HepG2 (cell line): ENCODE measurements around the gene PEAK3. TPM values are rescaled to one million over a fixed set of nuclear protein-coding genes. Genes with fewer than 3 reads are reported as not detected.
A peak's percentile ranks its signal among the peaks of the same experiment; 100 is the strongest.

Source experiments
- CHD2 ChIP-seq: IDR thresholded peaks from 2 replicates; pipeline ENCODE4 v1.6.1; 2011; ENCODE audit warnings: low read depth, low read length, improper control_type of control experiment
- HNRNPL ChIP-seq: fragments of 200-400 bp; formaldehyde crosslinking; IDR thresholded peaks from 2 replicates; pipeline ENCODE4 v1.6.1; 2017; ENCODE audit warnings: mild to moderate bottlenecking, low read depth, low read length
- HNRNPUL1 ChIP-seq: fragments of 200-400 bp; formaldehyde crosslinking; IDR thresholded peaks from 2 replicates; pipeline ENCODE4 v1.6.1; 2017; ENCODE audit warnings: low read depth, mild to moderate bottlenecking, low read length, moderate library complexity
- KDM3A ChIP-seq: IDR thresholded peaks from 2 replicates; pipeline ENCODE4 v1.6.1; 2018; ENCODE audit warnings: low read depth, missing compliant biosample characterization
- LCORL ChIP-seq, 2 experiments: fragments of 450-650 bp in 1 of 2; sonication (generic) in 1 of 2; formaldehyde crosslinking in 1 of 2; IDR thresholded peaks; 2 replicates each; pipeline versions ENCODE4 v1.5.0 to v1.6.1; 2017 to 2020; ENCODE audit warnings: antibody characterized with exemption in 1 of 2, missing genetic modification reagents in 1 of 2
- NR0B2 ChIP-seq: sonication (generic); formaldehyde crosslinking; IDR thresholded peaks from 2 replicates; pipeline ENCODE4 v1.4.0; 2020; ENCODE audit warnings: mild to moderate bottlenecking, missing genetic modification reagents
- NR2C2 ChIP-seq: sonication (generic); formaldehyde crosslinking; IDR thresholded peaks from 2 replicates; pipeline ENCODE4 v1.4.0; 2020; ENCODE audit warnings: missing genetic modification reagents, mild to moderate bottlenecking, moderate library complexity, borderline replicate concordance
- PCBP1 ChIP-seq: fragments of 200-400 bp; formaldehyde crosslinking; IDR thresholded peaks from 2 replicates; pipeline ENCODE4 v1.6.1; 2017; ENCODE audit warnings: mild to moderate bottlenecking, low read depth, low read length, borderline replicate concordance
- PHB2 ChIP-seq: fragments of 450-650 bp; IDR thresholded peaks from 2 replicates; pipeline ENCODE4 v1.6.1; 2018; ENCODE audit not compliant: partially characterized antibody
- PHF8 ChIP-seq: sonication (generic); formaldehyde crosslinking; IDR thresholded peaks from 2 replicates; pipeline ENCODE4 v1.5.0; 2020; ENCODE audit warnings: missing genetic modification reagents
- RFXAP ChIP-seq: sonication (generic); formaldehyde crosslinking; IDR thresholded peaks from 2 replicates; pipeline ENCODE4 v1.4.0; 2020; ENCODE audit warnings: missing genetic modification reagents, borderline replicate concordance
- SNAI1 ChIP-seq: sonication (generic); formaldehyde crosslinking; IDR thresholded peaks from 2 replicates; pipeline ENCODE4 v1.5.0; 2020; ENCODE audit warnings: mild to moderate bottlenecking, missing genetic modification reagents, borderline replicate concordance
- ZC3H13 ChIP-seq: sonication (generic); formaldehyde crosslinking; IDR thresholded peaks from 2 replicates; pipeline ENCODE4 v1.8.1; 2023; ENCODE audit warnings: mild to moderate bottlenecking, missing genetic modification reagents, moderate library complexity
- ZNF274 ChIP-seq: sonication (generic); formaldehyde crosslinking; IDR thresholded peaks from 2 replicates; pipeline ENCODE4 v1.5.1; 2020; ENCODE audit warnings: mild to moderate bottlenecking, missing genetic modification reagents
- ZNF343 ChIP-seq: sonication (generic); formaldehyde crosslinking; IDR thresholded peaks from 2 replicates; pipeline ENCODE4 v1.4.0; 2020; ENCODE audit warnings: mild to moderate bottlenecking, missing genetic modification reagents
- ZNF704 ChIP-seq: sonication (generic); formaldehyde crosslinking; IDR thresholded peaks from 2 replicates; pipeline ENCODE4 v1.8.1; 2023; ENCODE audit warnings: mild to moderate bottlenecking, inconsistent platforms, moderate library complexity, missing genetic modification reagents, borderline replicate concordance
- ZNF850 ChIP-seq: sonication (generic); formaldehyde crosslinking; conservative IDR thresholded peaks from 2 replicates; pipeline ENCODE4 v1.9.0; 2021; ENCODE audit warnings: mild to moderate bottlenecking, missing genetic modification reagents
- polyA plus RNA-seq, 8 experiments: library from polyadenylated mRNA; depleted of rRNA in 3 of 8; stranded (reverse) in 7 of 8; unstranded in 1 of 8; fragments of >200 nt; fragmentation: Illumina TruSeq in 4 of 8; extraction: Trizol in 4 of 8; gene quantifications; 2 replicates each; pipeline versions ENCODE4 v1.2.1 to v1.2.3, GENCODE V29; 2011 to 2016; ENCODE audit warnings: low read depth in 4 of 8, missing spikeins in 1 of 8, mixed read lengths in 1 of 8; ENCODE audit not compliant: insufficient read depth in 1 of 8
- total RNA-seq, 5 experiments: library from RNA; depleted of rRNA; stranded (reverse); fragments of >200 nt; fragmentation: Illumina TruSeq; extraction: Trizol; gene quantifications; 2 replicates each; pipeline ENCODE4 v1.2.3, GENCODE V29; 2016; ENCODE audit warnings: low read depth in 1 of 5
- TF ChIP-seq, protein P1 (sequence below): sonication (generic); formaldehyde crosslinking; IDR thresholded peaks from 2 replicates; pipeline ENCODE4 v1.4.0; 2020; ENCODE audit warnings: missing genetic modification reagents
- TF ChIP-seq, protein P2 (sequence below): conservative IDR thresholded peaks from 2 replicates; pipeline ENCODE4 v1.6.1; 2018; ENCODE audit warnings: missing genetic modification reagents
- TF ChIP-seq, protein P3 (sequence below): fragments of 450-650 bp; IDR thresholded peaks from 2 replicates; pipeline ENCODE4 v1.6.1; 2017; ENCODE audit warnings: mild to moderate bottlenecking

Gene PEAK3
- total and polyA plus RNA-seq, 2 of the 13 experiments (the other 11 are each of a cell fraction or from before 2014, with no cell fraction given), result not detected

GRCh38 chr19:2269244-2270156, 12.5 kb downstream of the PEAK3 start (continued):
- TF ChIP-seq, protein P1, sequence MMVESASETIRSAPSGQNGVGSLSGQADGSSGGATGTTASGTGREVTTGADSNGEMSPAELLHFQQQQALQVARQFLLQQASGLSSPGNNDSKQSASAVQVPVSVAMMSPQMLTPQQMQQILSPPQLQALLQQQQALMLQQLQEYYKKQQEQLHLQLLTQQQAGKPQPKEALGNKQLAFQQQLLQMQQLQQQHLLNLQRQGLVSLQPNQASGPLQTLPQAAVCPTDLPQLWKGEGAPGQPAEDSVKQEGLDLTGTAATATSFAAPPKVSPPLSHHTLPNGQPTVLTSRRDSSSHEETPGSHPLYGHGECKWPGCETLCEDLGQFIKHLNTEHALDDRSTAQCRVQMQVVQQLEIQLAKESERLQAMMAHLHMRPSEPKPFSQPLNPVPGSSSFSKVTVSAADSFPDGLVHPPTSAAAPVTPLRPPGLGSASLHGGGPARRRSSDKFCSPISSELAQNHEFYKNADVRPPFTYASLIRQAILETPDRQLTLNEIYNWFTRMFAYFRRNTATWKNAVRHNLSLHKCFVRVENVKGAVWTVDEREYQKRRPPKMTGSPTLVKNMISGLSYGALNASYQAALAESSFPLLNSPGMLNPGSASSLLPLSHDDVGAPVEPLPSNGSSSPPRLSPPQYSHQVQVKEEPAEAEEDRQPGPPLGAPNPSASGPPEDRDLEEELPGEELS (CRISPR knock-in tag), result peak; percentile 16; the same call in 1 of the 2 replicates
- no peak for TF ChIP-seq NR2C2
- TF ChIP-seq HNRNPUL1, result peak; percentile 44; the same call in 1 of the 2 replicates
- TF ChIP-seq NR0B2 (CRISPR knock-in tag), result no peak
- no peak for TF ChIP-seq ZNF343 (CRISPR knock-in tag)
- no peak for TF ChIP-seq HNRNPL
- TF ChIP-seq CHD2, result peak; percentile 45; the same call in 1 of the 2 replicates
- no peak for TF ChIP-seq ZC3H13 (CRISPR knock-in tag)
- TF ChIP-seq PHF8 (CRISPR knock-in tag), result peak; percentile 42; the same call in 1 of the 2 replicates
- no peak; the same call in 1 of the 2 replicates for TF ChIP-seq RFXAP (CRISPR knock-in tag)
- TF ChIP-seq ZNF704 (CRISPR knock-in tag), result 0 out of 2 replicates have a peak, but pooled peaks have one; percentile 37
- 0 out of 2 replicates have a peak, but pooled peaks have one; percentile 33 for TF ChIP-seq ZNF274 (CRISPR knock-in tag)
- no peak for TF ChIP-seq PHB2
- TF ChIP-seq, protein P2, sequence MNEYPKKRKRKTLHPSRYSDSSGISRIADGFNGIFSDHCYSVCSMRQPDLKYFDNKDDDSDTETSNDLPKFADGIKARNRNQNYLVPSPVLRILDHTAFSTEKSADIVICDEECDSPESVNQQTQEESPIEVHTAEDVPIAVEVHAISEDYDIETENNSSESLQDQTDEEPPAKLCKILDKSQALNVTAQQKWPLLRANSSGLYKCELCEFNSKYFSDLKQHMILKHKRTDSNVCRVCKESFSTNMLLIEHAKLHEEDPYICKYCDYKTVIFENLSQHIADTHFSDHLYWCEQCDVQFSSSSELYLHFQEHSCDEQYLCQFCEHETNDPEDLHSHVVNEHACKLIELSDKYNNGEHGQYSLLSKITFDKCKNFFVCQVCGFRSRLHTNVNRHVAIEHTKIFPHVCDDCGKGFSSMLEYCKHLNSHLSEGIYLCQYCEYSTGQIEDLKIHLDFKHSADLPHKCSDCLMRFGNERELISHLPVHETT (CRISPR knock-in tag), result 0 out of 2 replicates have a peak, but pooled peaks have one; percentile 47
- TF ChIP-seq ZNF850, result peak; percentile 87
- peak; percentile 92 for TF ChIP-seq KDM3A (CRISPR knock-in tag)
- TF ChIP-seq PCBP1, result no peak
- no peak for TF ChIP-seq LCORL (IDR thresholded peaks at IDR 0.05)
- TF ChIP-seq LCORL (CRISPR knock-in tag; IDR thresholded peaks at IDR 0.05), result no peak
- TF ChIP-seq, protein P3, sequence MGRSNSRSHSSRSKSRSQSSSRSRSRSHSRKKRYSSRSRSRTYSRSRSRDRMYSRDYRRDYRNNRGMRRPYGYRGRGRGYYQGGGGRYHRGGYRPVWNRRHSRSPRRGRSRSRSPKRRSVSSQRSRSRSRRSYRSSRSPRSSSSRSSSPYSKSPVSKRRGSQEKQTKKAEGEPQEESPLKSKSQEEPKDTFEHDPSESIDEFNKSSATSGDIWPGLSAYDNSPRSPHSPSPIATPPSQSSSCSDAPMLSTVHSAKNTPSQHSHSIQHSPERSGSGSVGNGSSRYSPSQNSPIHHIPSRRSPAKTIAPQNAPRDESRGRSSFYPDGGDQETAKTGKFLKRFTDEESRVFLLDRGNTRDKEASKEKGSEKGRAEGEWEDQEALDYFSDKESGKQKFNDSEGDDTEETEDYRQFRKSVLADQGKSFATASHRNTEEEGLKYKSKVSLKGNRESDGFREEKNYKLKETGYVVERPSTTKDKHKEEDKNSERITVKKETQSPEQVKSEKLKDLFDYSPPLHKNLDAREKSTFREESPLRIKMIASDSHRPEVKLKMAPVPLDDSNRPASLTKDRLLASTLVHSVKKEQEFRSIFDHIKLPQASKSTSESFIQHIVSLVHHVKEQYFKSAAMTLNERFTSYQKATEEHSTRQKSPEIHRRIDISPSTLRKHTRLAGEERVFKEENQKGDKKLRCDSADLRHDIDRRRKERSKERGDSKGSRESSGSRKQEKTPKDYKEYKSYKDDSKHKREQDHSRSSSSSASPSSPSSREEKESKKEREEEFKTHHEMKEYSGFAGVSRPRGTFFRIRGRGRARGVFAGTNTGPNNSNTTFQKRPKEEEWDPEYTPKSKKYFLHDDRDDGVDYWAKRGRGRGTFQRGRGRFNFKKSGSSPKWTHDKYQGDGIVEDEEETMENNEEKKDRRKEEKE, result no peak
- peak; percentile 69; the same call in 1 of the 2 replicates for TF ChIP-seq SNAI1 (CRISPR knock-in tag)
